ENCODE data around the gene TMC6. TPM values are rescaled to one million over a fixed set of nuclear protein-coding genes. Genes with fewer than 3 reads are reported as not detected.
A peak's percentile ranks its signal among the peaks of the same experiment; 100 is the strongest.

The TMC6 gene
- total RNA-seq, 2 donors from 2014 or later, result 21.0 to 32.3 TPM

DNA sequence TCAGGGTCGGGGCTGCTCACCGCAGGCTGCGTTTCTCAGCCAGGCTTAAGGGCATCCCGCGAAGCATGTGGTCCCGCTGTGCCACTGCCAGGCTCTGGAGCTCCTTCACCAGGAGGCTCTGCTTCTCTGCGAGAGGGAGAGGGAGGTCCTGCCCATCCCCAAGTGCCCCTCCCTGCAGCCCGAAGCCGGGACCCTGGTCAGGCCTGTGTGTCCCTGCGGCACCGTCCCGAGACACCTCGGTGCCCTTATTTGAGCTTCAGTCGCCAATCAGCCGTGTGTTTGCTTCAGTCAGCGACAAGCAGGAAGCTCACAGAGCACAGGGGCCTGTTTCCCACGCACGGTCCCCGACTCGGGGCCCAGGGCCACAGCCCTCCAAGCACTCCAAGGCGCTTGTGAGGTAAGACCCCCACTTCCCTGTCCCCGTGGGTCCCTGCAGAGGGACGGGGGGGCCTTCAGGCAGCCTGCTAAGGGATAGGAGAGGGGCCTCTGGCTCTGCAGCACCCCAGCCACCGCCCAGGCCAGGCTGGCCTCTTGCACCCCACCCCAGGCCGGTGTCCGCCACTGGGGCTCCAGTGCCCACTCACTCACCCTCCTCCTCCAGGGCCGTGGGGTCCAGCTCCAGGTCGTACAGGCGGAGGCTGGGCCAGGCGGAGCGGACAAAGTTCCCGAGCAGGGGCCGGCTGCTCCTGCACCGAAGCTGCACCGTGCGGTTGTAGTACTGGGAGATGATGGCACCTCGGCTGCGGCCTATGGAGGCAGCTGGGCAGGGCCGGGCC is 3.2 kb downstream of the TMC6 start:
- intact Hi-C loops (cut with DNase I), result no loop called here
- Histone ChIP-seq H3K27me3 (no peaks in the 10 kb centered on the region), H3K9me3 (no peaks in the 10 kb centered on the region), H3K36me3 (replicated peaks in 1 of 2; ENCODE audit: insufficient read depth in 1 of 2, low read depth in 2 of 2) (peaks cover 0 to 5% of the 10 kb centered on the region in 2 donors), H3K4me1 (peaks cover 34% of the 10 kb centered on the region), H3K27ac (no peak overlapping the region), H3K4me3 (no peak overlapping the region)
- TF ChIP-seq POLR2A (IDR thresholded peaks at IDR 0.05) (no peak), CTCF (IDR thresholded peaks at IDR 0.05) (no peak)
- DNase-seq (peak in 1 of 4 donors; percentile 11), ATAC-seq (no peak)
- 79 to 95% methylated on average over 10 to 31 of the region's 39 CpGs for WGBS, 2 donors

- no peak overlapping the region for H3K4me3 ChIP-seq
- no peak for DNase-seq
- no peak for ATAC-seq
- no peaks in the 10 kb centered on the region for H3K9me3 ChIP-seq
- H3K27ac ChIP-seq, result no peak overlapping the region
- intact Hi-C loops (cut with DNase I), result no loop called here
- H3K4me1 ChIP-seq, result peaks cover 32% of the 10 kb centered on the region
- TF ChIP-seq CTCF (IDR thresholded peaks at IDR 0.05) (no peak), POLR2A (IDR thresholded peaks at IDR 0.05) (no peak)
- peaks cover 0 to 5% of the 10 kb centered on the region in 2 donors for H3K36me3 ChIP-seq (replicated peaks in 1 of 2; ENCODE audit: insufficient read depth in 1 of 2, low read depth in 2 of 2)
- no peaks in the 10 kb centered on the region for H3K27me3 ChIP-seq
- 79 to 80% methylated on average over 5 to 12 of the region's 12 CpGs for WGBS, 2 donors
Observed at GRCh38 chr17:78124836-78125137, 3.8 kb downstream of the TMC6 start.

DNA sequence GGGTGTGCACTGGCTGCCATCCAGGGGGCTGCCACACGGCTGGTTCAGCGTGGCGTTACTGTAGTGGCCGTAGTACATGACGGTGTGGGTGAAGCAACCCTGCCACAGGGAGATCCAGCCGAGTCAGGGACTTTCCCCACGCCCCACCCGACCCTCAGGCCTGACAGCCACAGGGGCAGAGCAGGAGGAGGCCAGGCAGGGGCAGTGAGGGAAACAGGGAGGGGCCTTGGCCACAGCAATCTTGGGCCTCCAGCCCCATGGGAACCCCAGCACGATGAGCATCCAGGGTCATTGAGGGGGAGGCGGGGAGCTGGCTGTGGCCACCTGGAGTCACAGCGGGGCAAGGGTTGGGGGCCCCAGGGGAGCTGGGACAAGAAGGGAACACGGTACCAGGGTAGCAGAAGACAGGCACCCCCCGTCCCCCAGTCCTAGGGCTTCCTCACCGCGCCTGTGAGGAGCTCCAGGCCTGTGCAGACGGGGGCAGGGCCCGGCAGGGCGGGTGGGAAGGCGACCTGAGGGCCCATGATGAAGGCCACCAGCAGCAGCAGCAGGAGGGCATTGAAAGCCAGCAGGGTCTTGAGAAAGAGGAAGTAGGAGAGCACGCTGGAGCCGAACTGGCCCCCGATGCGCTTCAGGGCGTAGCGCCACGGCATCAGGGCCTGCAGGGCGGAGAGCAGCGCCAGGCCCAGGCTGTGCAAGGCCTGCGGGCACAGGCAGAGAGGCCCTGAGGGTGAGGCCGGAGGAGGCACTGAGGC is 4.3 kb downstream of the TMC6 start:
- 85 to 89% methylated on average over 5 to 30 of the region's 30 CpGs for WGBS, 2 donors
- H3K9me3 ChIP-seq, result no peaks in the 10 kb centered on the region
- TF ChIP-seq POLR2A (IDR thresholded peaks at IDR 0.05) (no peak), CTCF (IDR thresholded peaks at IDR 0.05) (no peak)
- H3K36me3 ChIP-seq (replicated peaks in 1 of 2; ENCODE audit: insufficient read depth in 1 of 2, low read depth in 2 of 2), result peaks cover 0 to 5% of the 10 kb centered on the region in 2 donors
- ATAC-seq (no peak), DNase-seq (no peak)
- no peak overlapping the region for H3K4me3 ChIP-seq
- peaks cover 27% of the 10 kb centered on the region for H3K4me1 ChIP-seq
- intact Hi-C loops (cut with DNase I), result no loop called here
- H3K27me3 ChIP-seq, result no peaks in the 10 kb centered on the region
- no peak overlapping the region for H3K27ac ChIP-seq

DNA sequence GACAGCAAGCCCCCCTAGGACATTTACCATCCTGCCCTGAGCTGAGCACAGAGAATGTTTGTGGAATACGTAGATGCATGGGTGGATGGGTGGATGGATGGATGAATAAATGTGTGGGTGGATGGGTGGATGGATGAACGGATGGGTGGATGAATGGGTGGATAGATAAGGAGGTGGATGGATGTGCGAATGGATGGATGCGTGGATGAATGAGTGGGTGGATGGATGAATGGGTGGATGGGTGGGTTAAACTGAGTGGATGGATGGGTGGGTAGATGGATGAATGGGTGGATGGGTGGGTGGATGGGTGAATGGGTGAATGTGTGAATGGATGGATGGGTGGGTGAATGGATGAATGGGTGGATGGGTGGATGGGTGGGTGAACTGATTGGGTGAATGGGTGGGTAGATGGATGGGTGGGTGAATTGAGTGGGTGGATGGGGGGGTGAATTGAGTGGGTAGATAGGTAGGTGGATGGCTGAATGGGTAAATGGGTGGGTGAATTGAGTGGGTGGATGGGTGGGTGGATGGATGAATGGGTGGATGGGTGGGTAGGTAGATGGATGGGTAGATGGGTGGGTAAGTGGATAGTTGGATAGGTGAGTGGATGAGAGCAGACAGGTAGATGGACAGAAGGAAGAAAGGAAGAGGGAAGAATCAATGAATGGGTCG is 5.2 kb downstream of the TMC6 start:
- no peak for DNase-seq
- TF ChIP-seq CTCF (IDR thresholded peaks at IDR 0.05) (no peak), POLR2A (IDR thresholded peaks at IDR 0.05) (no peak)
- H3K9me3 ChIP-seq, result no peaks in the 10 kb centered on the region
- no peak overlapping the region for H3K4me3 ChIP-seq
- no peak overlapping the region for H3K27ac ChIP-seq
- WGBS, 2 donors, result 93 to 94% methylated on average over 5 of the region's 5 CpGs
- ATAC-seq, result no peak
- intact Hi-C loops (cut with DNase I), result no loop called here
- H3K36me3 ChIP-seq (replicated peaks in 1 of 2; ENCODE audit: insufficient read depth in 1 of 2, low read depth in 2 of 2), result peaks cover 0 to 5% of the 10 kb centered on the region in 2 donors
- no peaks in the 10 kb centered on the region for H3K27me3 ChIP-seq
- H3K4me1 ChIP-seq, result peaks cover 22% of the 10 kb centered on the region
